HEK293T (cell line): Measurements from ENCODE around the gene ZNF486.

Experiments used
- ARNT ChIP-seq: fragments of 450-650 bp; IDR thresholded peaks from 2 replicates; pipeline ENCODE4 v1.6.1; 2017; ENCODE audit warnings: mild to moderate bottlenecking
- BHLHE40 ChIP-seq: fragments of 450-650 bp; IDR thresholded peaks from 2 replicates; pipeline ENCODE4 v1.6.1; 2016; ENCODE audit warnings: mild to moderate bottlenecking, moderate library complexity, borderline replicate concordance
- CTBP1 ChIP-seq: fragments of 450-650 bp; IDR thresholded peaks from 2 replicates; pipeline ENCODE4 v1.6.1; 2016; ENCODE audit warnings: borderline replicate concordance
- ELF4 ChIP-seq: fragments of 450-650 bp; IDR thresholded peaks from 2 replicates; pipeline ENCODE4 v1.6.1; 2017; ENCODE audit warnings: antibody characterized with exemption
- FOXM1 ChIP-seq: fragments of 450-650 bp; IDR thresholded peaks from 2 replicates; pipeline ENCODE4 v1.6.1; 2017; ENCODE audit warnings: mild to moderate bottlenecking, borderline replicate concordance
- HDGF ChIP-seq: fragments of 450-650 bp; IDR thresholded peaks from 2 replicates; pipeline ENCODE4 v1.6.1; 2017; ENCODE audit warnings: antibody characterized with exemption, borderline replicate concordance
- L3MBTL2 ChIP-seq: fragments of 450-650 bp; conservative IDR thresholded peaks from 2 replicates; pipeline ENCODE4 v1.6.1; 2016; ENCODE audit warnings: mild to moderate bottlenecking
- LEF1 ChIP-seq: fragments of 450-650 bp; IDR thresholded peaks from 2 replicates; pipeline ENCODE4 v1.6.1; 2017; ENCODE audit warnings: mild to moderate bottlenecking, borderline replicate concordance
- SP1 ChIP-seq: fragments of 450-650 bp; IDR thresholded peaks from 2 replicates; pipeline ENCODE4 v1.6.1; 2017
- SUZ12 ChIP-seq: fragments of 450-650 bp; IDR thresholded peaks from 2 replicates; pipeline ENCODE4 v1.6.1; 2016; ENCODE audit warnings: mild to moderate bottlenecking
- TARDBP ChIP-seq: fragments of 450-650 bp; IDR thresholded peaks from 2 replicates; pipeline ENCODE4 v1.6.1; 2016

GRCh38 chr19:20197747-20198146 lies 30.7 kb downstream of the ZNF486 start:
- no peak for TF ChIP-seq CTBP1
- TF ChIP-seq TARDBP: no peak
- no peak for TF ChIP-seq ARNT
- no peak for TF ChIP-seq FOXM1
- TF ChIP-seq SP1: no peak
- TF ChIP-seq ELF4: no peak
- no peak for TF ChIP-seq BHLHE40
- no peak for TF ChIP-seq LEF1
- no peak for TF ChIP-seq L3MBTL2
- no peak for TF ChIP-seq SUZ12
- no peak for TF ChIP-seq HDGF
